K562 (cell line): ENCODE results near the gene MYRFL. TPM values are rescaled to one million over a fixed set of nuclear protein-coding genes. Genes with fewer than 3 reads are reported as not detected.

Experiments
- ATAC-seq: fragments of 200-7000 bp; cut with Tn5 transposase; 3 replicates; pipeline ENCODE4 v1.9.1; 2020; ENCODE audit warnings: moderate library complexity
- BruUV-seq: library from RNA; stranded (reverse); fragments of 400-500 nt; replicated peaks from 2 replicates; lab custom pipeline; 2021; lab: Mats Ljungman, UMichigan
- CTCF ChIA-PET: fragments of 300-600 bp; formaldehyde crosslinking; extraction: SDS; loops from one replicate; lab custom pipeline; 2021; ENCODE audit warnings: low intra/inter-chr PET ratio; lab: Yijun Ruan, JAX
- POLR2A ChIA-PET: fragments of 300-600, 350-650 bp; sonication (Branson Sonifier 250); formaldehyde crosslinking; extraction: SDS; loops from one replicate; lab custom pipeline; 2021; ENCODE audit warnings: antibody characterized with exemption, inconsistent platforms; lab: Yijun Ruan, JAX
- DNase-seq, 4 experiments: peaks; one replicate each; pipeline versions ENCODE4 v3.0.0 to v3.0.0-alpha.2; 2011 to 2018; ENCODE audit warnings: low spot score in 3 of 4, mixed read lengths in 3 of 4; ENCODE audit errors: extremely low read depth in 1 of 4
- FAIRE-seq: peaks from 2 replicates; lab custom pipeline; 2011; peaks lifted over from hg19 to GRCh38; lab: Jason Lieb, UNC
- H2AFZ ChIP-seq: 2 replicates; pipeline ENCODE4 v1.6.0; 2011; ENCODE audit warnings: low read depth, low read length, control low read depth, inconsistent platforms
- H3K27ac ChIP-seq: fragments of 200-600 bp; 3 replicates; pipeline ENCODE4 v1.8.0; 2011; ENCODE audit warnings: low read depth, mild to moderate bottlenecking, control low read depth, inconsistent platforms, low read length, moderate library complexity, mixed read lengths; ENCODE audit errors: extremely low read depth
- H3K27me3 ChIP-seq, 2 experiments: fragments of 300-600 bp in 1 of 2; 2 replicates in 1 of 2; 3 replicates in 1 of 2; pipeline versions ENCODE4 v1.6.0 to v1.8.0; 2011; ENCODE audit warnings: inconsistent platforms in 2 of 2, low read length in 2 of 2, mild to moderate bottlenecking in 1 of 2, mixed read lengths in 1 of 2, moderate library complexity in 1 of 2; ENCODE audit not compliant: control insufficient read depth in 2 of 2, insufficient read depth in 2 of 2
- H3K36me3 ChIP-seq: fragments of 300-600 bp; 3 replicates; pipeline ENCODE4 v1.8.0; 2011; ENCODE audit warnings: mild to moderate bottlenecking, low read length, inconsistent platforms; ENCODE audit not compliant: control insufficient read depth, insufficient read depth
- H3K4me1 ChIP-seq, 2 experiments: fragments of 200-600 bp in 1 of 2; replicated peaks in 1 of 2; 2 replicates in 1 of 2; 3 replicates in 1 of 2; pipeline versions ENCODE4 v1.5.1 to v1.8.0; 2011; ENCODE audit warnings: inconsistent platforms in 2 of 2, low read length in 2 of 2, mild to moderate bottlenecking in 1 of 2, mixed read lengths in 1 of 2, moderate library complexity in 1 of 2; ENCODE audit not compliant: control insufficient read depth in 2 of 2, insufficient read depth in 2 of 2
- H3K4me2 ChIP-seq: 2 replicates; pipeline ENCODE4 v1.6.1; 2011; ENCODE audit warnings: low read length, control low read depth, inconsistent platforms, mixed read lengths; ENCODE audit not compliant: insufficient read depth
- H3K4me3 ChIP-seq: fragments of 200-600 bp; sonication (generic), shearing (Covaris generic); 2 replicates; pipeline ENCODE4 v1.5.1; 2016; ENCODE audit warnings: control low read depth, inconsistent platforms
- H3K79me2 ChIP-seq: fragments of 200-600 bp; 3 replicates; pipeline ENCODE4 v1.8.0; 2011; ENCODE audit warnings: low read length, inconsistent platforms; ENCODE audit not compliant: control insufficient read depth, insufficient read depth
- H3K9ac ChIP-seq, 2 experiments: 2 replicates each; pipeline versions ENCODE4 v1.6.0 to v1.6.1; 2011; ENCODE audit warnings: low read depth in 2 of 2, low read length in 2 of 2, control low read depth in 1 of 2, inconsistent platforms in 1 of 2, mild to moderate bottlenecking in 1 of 2, mixed read lengths in 1 of 2; ENCODE audit not compliant: insufficient read depth in 1 of 2
- H3K9me1 ChIP-seq: one replicate; pipeline ENCODE4 v1.6.0; 2011; ENCODE audit warnings: inconsistent platforms, mild to moderate bottlenecking, low read length, moderate library complexity; ENCODE audit not compliant: control insufficient read depth, insufficient read depth
- H3K9me3 ChIP-seq: replicated peaks from 2 replicates; pipeline ENCODE4 v1.5.1; 2011; ENCODE audit warnings: low read depth, low read length, inconsistent platforms; ENCODE audit not compliant: control insufficient read depth, insufficient read depth
- H4K20me1 ChIP-seq: replicated peaks from 2 replicates; pipeline ENCODE4 v1.6.1; 2011; ENCODE audit warnings: low read length, inconsistent platforms, mixed read lengths; ENCODE audit not compliant: control insufficient read depth, insufficient read depth
- ATF4 ChIP-seq: fragments of 450-650 bp; formaldehyde crosslinking; IDR thresholded peaks from 2 replicates; pipeline ENCODE4 v1.4.0; 2022; ENCODE audit warnings: mild to moderate bottlenecking, moderate library complexity
- BCL6 ChIP-seq: fragments of 250-450 bp; sonication (Bioruptor Pico); IDR thresholded peaks from 2 replicates; pipeline ENCODE4 v1.4.0; 2020
- CREB5 ChIP-seq: fragments of 250-450 bp; sonication (Bioruptor Pico); IDR thresholded peaks from 2 replicates; pipeline ENCODE4 v1.5.0; 2020; ENCODE audit warnings: mild to moderate bottlenecking
- DMBX1 ChIP-seq: fragments of 250-450 bp; sonication (Bioruptor Pico); IDR thresholded peaks from 2 replicates; pipeline ENCODE4 v1.8.0; 2022; ENCODE audit warnings: inconsistent platforms, mild to moderate bottlenecking, moderate library complexity, borderline replicate concordance
- JUND ChIP-seq, 2 experiments: IDR thresholded peaks; 2 replicates in 1 of 2; 3 replicates in 1 of 2; pipeline ENCODE4 v1.6.1; 2011; ENCODE audit warnings: borderline replicate concordance in 2 of 2, low read depth in 2 of 2, low read length in 2 of 2, improper control_type of control experiment in 1 of 2, missing biosample characterization in 1 of 2, missing genetic modification characterization in 1 of 2, missing genetic modification reagents in 1 of 2
- NR2C2 ChIP-seq, 2 experiments: fragments of 200-800 bp in 1 of 2; sonication (Bioruptor generic) in 1 of 2; sonication (generic) in 1 of 2; formaldehyde crosslinking in 1 of 2; IDR thresholded peaks; 2 replicates each; pipeline versions ENCODE4 v1.6.1 to v1.8.0; 2016 to 2022; ENCODE audit warnings: mild to moderate bottlenecking in 1 of 2, missing compliant biosample characterization in 1 of 2, missing genetic modification characterization in 1 of 2, missing genetic modification reagents in 1 of 2
- POLR2AphosphoS2 ChIP-seq: IDR thresholded peaks from 2 replicates; pipeline ENCODE4 v1.6.1; 2012; ENCODE audit warnings: low read length, improper control_type of control experiment
- RAD51 ChIP-seq: fragments of 450-650 bp; IDR thresholded peaks from 2 replicates; pipeline ENCODE4 v1.7.1; 2016; ENCODE audit warnings: low read depth, mild to moderate bottlenecking, borderline replicate concordance
- SIX5 ChIP-seq, 2 experiments: IDR thresholded peaks; 2 replicates each; pipeline ENCODE4 v1.6.1; 2011; ENCODE audit warnings: low read length in 2 of 2, borderline replicate concordance in 1 of 2, low read depth in 1 of 2, mild to moderate bottlenecking in 1 of 2, moderate library complexity in 1 of 2; ENCODE audit not compliant: insufficient read depth in 1 of 2
- ZNF347 ChIP-seq: fragments of 450-650 bp; formaldehyde crosslinking; IDR thresholded peaks from 2 replicates; pipeline ENCODE4 v1.4.0; 2020; ENCODE audit warnings: low read depth, mild to moderate bottlenecking, moderate library complexity
- ZZZ3 ChIP-seq: fragments of 450-650 bp; IDR thresholded peaks from 2 replicates; pipeline ENCODE4 v1.6.1; 2016; ENCODE audit warnings: antibody characterized with exemption, mild to moderate bottlenecking, moderate library complexity
- in situ Hi-C: fragments of 300-500 bp; cut with MboI; formaldehyde crosslinking; loops from 4 replicates; pipeline ENCODE4 v1.15.0; 2018; ENCODE audit warnings: inconsistent platforms, mixed read lengths
- intact Hi-C: fragments of 100-400 bp; cut with micrococcal nuclease; formaldehyde crosslinking; loops from 2 replicates; pipeline ENCODE4 v1.14.2; 2022
- polyA plus RNA-seq, 8 experiments: library from polyadenylated mRNA; depleted of rRNA in 4 of 8; stranded (reverse) in 5 of 8; unstranded in 3 of 8; fragments of >200 nt; fragmentation: Nextera tagmentation in 2 of 8; fragmentation: Illumina TruSeq in 1 of 8; extraction: Ambion mirVana in 2 of 8; extraction: Trizol in 1 of 8; gene quantifications; 2 replicates each; pipeline versions ENCODE4 v1.2.1 to v1.2.3, GENCODE V29; 2011 to 2014; ENCODE audit warnings: inconsistent platforms in 1 of 8, missing spikeins in 1 of 8
- total RNA-seq, 7 experiments: library from RNA; depleted of rRNA in 6 of 7; stranded (reverse); fragments of >200 nt in 6 of 7; fragmentation: Illumina TruSeq in 2 of 7; extraction: Trizol in 2 of 7; gene quantifications; 2 replicates each; pipeline versions ENCODE4 v1.2.1 to v1.2.3, GENCODE V29; 2011 to 2021; ENCODE audit warnings: low replicate concordance in 1 of 7
- TF ChIP-seq, protein P1 (sequence below), 2 experiments: IDR thresholded peaks; 2 replicates each; pipeline ENCODE4 v1.6.1; 2011; ENCODE audit warnings: borderline replicate concordance in 1 of 2, control low read depth in 1 of 2, low read depth in 1 of 2, low read length in 1 of 2, mild to moderate bottlenecking in 1 of 2, mixed read lengths in 1 of 2, moderate library complexity in 1 of 2; ENCODE audit not compliant: insufficient read depth in 1 of 2, insufficient read length in 1 of 2, poor library complexity in 1 of 2, severe bottlenecking in 1 of 2; ENCODE audit errors: extremely low read depth in 1 of 2

The MYRFL gene
- total and polyA plus RNA-seq, 9 of the 15 experiments (the other 6 are each of a cell fraction or from before 2014, with no cell fraction given): not detected

DNA sequence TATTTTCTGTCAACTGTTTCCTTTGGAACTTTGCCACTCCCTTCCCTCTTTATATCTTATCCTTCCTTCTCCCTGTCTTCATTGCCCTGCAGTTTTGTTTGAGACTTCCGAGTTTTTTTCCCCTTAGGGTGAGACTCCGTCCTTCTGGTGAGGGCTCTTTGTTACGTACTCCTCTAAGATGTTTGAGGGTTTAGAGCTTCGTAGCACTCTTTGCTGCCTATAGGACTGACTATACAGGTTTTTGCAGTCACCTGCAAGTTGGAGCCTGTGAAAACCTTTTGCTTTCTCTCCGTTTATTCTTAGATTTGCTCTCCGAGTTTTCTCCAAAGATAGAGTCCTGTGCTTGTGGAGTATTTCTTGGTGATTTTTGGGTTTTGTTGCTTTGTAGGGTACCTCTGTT lies 41.7 kb upstream of the MYRFL start (continued):
- TF ChIP-seq, protein P1, sequence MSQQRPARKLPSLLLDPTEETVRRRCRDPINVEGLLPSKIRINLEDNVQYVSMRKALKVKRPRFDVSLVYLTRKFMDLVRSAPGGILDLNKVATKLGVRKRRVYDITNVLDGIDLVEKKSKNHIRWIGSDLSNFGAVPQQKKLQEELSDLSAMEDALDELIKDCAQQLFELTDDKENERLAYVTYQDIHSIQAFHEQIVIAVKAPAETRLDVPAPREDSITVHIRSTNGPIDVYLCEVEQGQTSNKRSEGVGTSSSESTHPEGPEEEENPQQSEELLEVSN (IDR thresholded peaks at IDR 0.05; ENCODE audit: borderline replicate concordance in 1 of 2, extremely low read depth in 1 of 2, insufficient read depth in 1 of 2, insufficient read length in 1 of 2, low read depth in 1 of 2, low read length in 1 of 2, poor library complexity in 1 of 2, severe bottlenecking in 1 of 2): no peak
- TF ChIP-seq CREB5 (CRISPR knock-in tag): no peak
- TF ChIP-seq BCL6 (CRISPR knock-in tag): no peak

DNA sequence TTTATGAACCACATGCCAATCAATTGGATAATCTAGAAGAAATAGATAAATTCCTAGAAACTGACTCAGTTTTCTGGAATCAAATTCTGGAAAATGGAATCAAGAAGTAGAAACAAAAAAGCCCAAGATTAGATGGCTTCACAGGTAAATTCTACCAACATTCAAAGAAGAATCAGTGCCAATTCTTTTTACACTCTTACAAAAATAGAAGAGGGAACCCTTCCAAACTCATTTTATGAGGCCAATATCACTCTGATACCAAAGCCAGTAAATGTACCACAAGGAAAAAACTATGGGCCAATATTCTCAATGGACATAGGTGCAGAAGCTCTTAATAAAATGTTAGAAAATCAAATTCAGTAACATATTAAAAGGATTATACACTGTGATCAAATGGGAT lies 35.7 kb upstream of the MYRFL start:
- Histone ChIP-seq H3K36me3 (no peaks in the 10 kb centered on the region), H3K79me2 (no peaks in the 10 kb centered on the region), H3K9me1 (no peaks in the 10 kb centered on the region), H3K9ac (no peak overlapping the region), H3K4me1 (no peaks in the 10 kb centered on the region), H3K9me3 (0 out of 2 replicates have a peak, but pooled peaks cover 2% of the 10 kb centered on the region), H3K4me3 (no peak overlapping the region), H3K27ac (no peak overlapping the region), H3K27me3 (no peaks in the 10 kb centered on the region), H3K4me2 (no peak overlapping the region), H2AFZ (no peak overlapping the region), H4K20me1 (no peaks in the 10 kb centered on the region)
- ATAC-seq: no peak
- no TSS peak for BruUV-seq
- ChIA-PET POLR2A (no interaction called here), CTCF (no interaction called here)
- in situ Hi-C loops (no loop called here), intact Hi-C loops (loop anchor here (10.0 kb wide), 1 partner anchor 785 kb away; no protein-coding TSS in a partner anchor)
- no peak for FAIRE-seq
- no peak for DNase-seq
- TF ChIP-seq ZNF347 (CRISPR knock-in tag) (no peak), POLR2AphosphoS2 (no peak), NR2C2 (CRISPR knock-in tag; IDR thresholded peaks at IDR 0.05) (no peak), NR2C2 (tag; IDR thresholded peaks at IDR 0.05) (no peak), SIX5 (IDR thresholded peaks at IDR 0.05; ENCODE audit: borderline replicate concordance in 1 of 2, insufficient read depth in 1 of 2, low read depth in 1 of 2, low read length in 2 of 2) (no peak), ATF4 (CRISPR knock-in tag) (no peak), DMBX1 (CRISPR knock-in tag) (no peak), ZZZ3 (no peak), RAD51 (no peak), JUND (IDR thresholded peaks at IDR 0.05; ENCODE audit: borderline replicate concordance, low read depth, low read length) (no peak), JUND (tag; IDR thresholded peaks at IDR 0.05; ENCODE audit: borderline replicate concordance, low read depth, low read length) (no peak)
